ENCODE results near the gene MB. TPM values are rescaled to one million over a fixed set of nuclear protein-coding genes. Genes with fewer than 3 reads are reported as not detected.

The MB gene
- total RNA-seq, 1 donor from 2014 or later: not detected

DNA sequence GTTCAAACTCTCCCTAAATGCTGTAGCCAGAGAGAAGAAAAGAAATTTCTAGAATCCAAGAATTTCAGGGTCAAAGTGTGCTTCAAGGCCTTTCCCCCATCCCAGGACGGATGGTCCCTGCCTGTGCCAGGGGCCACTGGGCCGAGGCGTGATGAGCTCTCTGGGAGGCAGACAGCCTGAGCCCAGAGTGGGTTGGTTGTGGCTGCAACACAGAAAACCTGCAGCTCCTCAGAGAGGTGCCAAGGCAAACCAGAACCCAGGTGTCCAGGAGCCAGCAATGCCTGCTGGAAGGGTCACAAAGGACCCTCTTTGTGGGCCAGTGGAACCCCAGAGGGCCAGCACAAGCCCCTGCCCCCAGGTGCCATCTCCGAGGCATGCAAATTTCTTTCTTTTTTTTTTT is 28.5 kb upstream of the MB start:
- H3F3A ChIP-seq (ENCODE audit: low read depth): peaks cover 8% of the 10 kb centered on the region
- no peaks in the 10 kb centered on the region for H3K27me3 ChIP-seq
- no peaks in the 10 kb centered on the region for H4K20me1 ChIP-seq (ENCODE audit: low read depth)
- no peak overlapping the region for H3K27ac ChIP-seq
- peaks cover 20% of the 10 kb centered on the region for H3K4me1 ChIP-seq
- H3K9ac ChIP-seq: no peak overlapping the region
- Mint-ChIP-seq H3K9me3 (no peaks in the 10 kb centered on the region), H3K27me3 (ENCODE audit: insufficient read depth, low read depth) (no peaks in the 10 kb centered on the region), H3K4me3 (no peak overlapping the region), H3K4me1 (peaks cover 14% of the 10 kb centered on the region), H3K27ac (no peak overlapping the region), H3K36me3 (no peaks in the 10 kb centered on the region)
- H3K9me3 ChIP-seq (ENCODE audit: low read depth): no peaks in the 10 kb centered on the region
- no peak overlapping the region for H3K4me2 ChIP-seq
- H3K4me3 ChIP-seq: no peak overlapping the region
- DNase-seq (ENCODE audit: low spot score): no peak
- H3K36me3 ChIP-seq: no peaks in the 10 kb centered on the region
- TF ChIP-seq EZH2 (IDR thresholded peaks at IDR 0.05) (no peak), EZH2phosphoT487 (IDR thresholded peaks at IDR 0.05) (no peak)
- TF ChIP-seq, protein P1, sequence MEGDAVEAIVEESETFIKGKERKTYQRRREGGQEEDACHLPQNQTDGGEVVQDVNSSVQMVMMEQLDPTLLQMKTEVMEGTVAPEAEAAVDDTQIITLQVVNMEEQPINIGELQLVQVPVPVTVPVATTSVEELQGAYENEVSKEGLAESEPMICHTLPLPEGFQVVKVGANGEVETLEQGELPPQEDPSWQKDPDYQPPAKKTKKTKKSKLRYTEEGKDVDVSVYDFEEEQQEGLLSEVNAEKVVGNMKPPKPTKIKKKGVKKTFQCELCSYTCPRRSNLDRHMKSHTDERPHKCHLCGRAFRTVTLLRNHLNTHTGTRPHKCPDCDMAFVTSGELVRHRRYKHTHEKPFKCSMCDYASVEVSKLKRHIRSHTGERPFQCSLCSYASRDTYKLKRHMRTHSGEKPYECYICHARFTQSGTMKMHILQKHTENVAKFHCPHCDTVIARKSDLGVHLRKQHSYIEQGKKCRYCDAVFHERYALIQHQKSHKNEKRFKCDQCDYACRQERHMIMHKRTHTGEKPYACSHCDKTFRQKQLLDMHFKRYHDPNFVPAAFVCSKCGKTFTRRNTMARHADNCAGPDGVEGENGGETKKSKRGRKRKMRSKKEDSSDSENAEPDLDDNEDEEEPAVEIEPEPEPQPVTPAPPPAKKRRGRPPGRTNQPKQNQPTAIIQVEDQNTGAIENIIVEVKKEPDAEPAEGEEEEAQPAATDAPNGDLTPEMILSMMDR (IDR thresholded peaks at IDR 0.05): no peak
- H2AFZ ChIP-seq (replicated peaks): no peak overlapping the region
- H3K79me2 ChIP-seq (ENCODE audit: low read depth): no peaks in the 10 kb centered on the region

DNA sequence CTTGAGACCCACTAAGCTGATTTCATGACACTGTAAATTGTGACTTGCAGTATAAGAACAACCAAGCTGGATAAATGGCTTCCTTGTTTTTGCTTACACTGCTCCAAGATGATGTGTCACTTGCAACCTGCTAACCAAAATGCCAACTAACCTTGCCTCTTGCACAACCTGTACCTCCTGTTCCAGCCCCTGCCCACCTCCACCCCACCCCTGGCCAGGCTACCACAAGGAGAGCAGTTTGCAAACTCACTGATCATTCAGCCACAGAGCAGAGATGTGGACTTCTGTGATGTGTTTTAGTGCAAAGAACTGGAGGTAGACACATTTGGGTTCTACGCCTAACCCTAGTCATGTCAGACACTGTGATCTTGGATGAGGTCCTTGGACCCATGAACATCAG is 26.9 kb upstream of the MB start:
- Histone ChIP-seq H3K4me3 (no peak overlapping the region), H3K79me2 (ENCODE audit: low read depth) (no peaks in the 10 kb centered on the region), H3K27me3 (no peaks in the 10 kb centered on the region), H3K36me3 (no peaks in the 10 kb centered on the region), H3K4me2 (no peak overlapping the region), H3F3A (ENCODE audit: low read depth) (peaks cover 8% of the 10 kb centered on the region), H3K4me1 (peaks cover 20% of the 10 kb centered on the region), H3K27ac (no peak overlapping the region), H3K9ac (no peak overlapping the region), H3K9me3 (ENCODE audit: low read depth) (no peaks in the 10 kb centered on the region), H4K20me1 (ENCODE audit: low read depth) (no peaks in the 10 kb centered on the region), H2AFZ (replicated peaks) (no peak overlapping the region)
- Mint-ChIP-seq H3K4me3 (no peak overlapping the region), H3K4me1 (peaks cover 10% of the 10 kb centered on the region), H3K27ac (no peak overlapping the region), H3K9me3 (no peaks in the 10 kb centered on the region), H3K27me3 (ENCODE audit: insufficient read depth, low read depth) (peaks cover 3% of the 10 kb centered on the region), H3K36me3 (no peaks in the 10 kb centered on the region)
- no peak for TF ChIP-seq EZH2phosphoT487 (IDR thresholded peaks at IDR 0.05)
- TF ChIP-seq, protein P1 (IDR thresholded peaks at IDR 0.05): no peak
- TF ChIP-seq EZH2 (IDR thresholded peaks at IDR 0.05): no peak
- DNase-seq (ENCODE audit: low spot score): no peak

DNA sequence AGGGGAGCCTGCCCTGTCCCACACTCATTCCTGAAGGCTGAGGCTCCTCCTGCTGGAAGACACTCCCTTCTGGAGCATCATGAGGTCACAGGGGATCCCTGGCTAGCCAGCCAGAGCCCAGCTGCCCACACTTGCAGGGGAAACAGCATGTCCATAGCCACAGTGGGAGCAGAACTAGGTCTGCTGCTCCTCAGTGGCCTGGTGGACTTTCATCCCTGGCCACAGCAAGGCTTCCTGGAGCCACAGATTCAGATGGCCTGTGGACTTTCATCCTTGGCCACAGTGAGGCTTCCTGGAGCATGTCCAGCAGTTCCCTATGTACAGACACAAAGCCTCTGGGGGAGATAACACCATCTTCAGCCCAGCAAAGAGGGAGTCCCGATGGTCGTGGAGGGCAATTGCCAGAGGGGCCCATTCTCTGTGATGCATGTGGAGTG is 25.2 kb upstream of the MB start:
- no peak overlapping the region for H3K27ac ChIP-seq
- no peak for DNase-seq (ENCODE audit: low spot score)

More for the DNA sequence above, 25.2 kb upstream of the MB start:
- TF ChIP-seq EZH2phosphoT487 (IDR thresholded peaks at IDR 0.05): no peak
- no peak for TF ChIP-seq EZH2 (IDR thresholded peaks at IDR 0.05)
- TF ChIP-seq, protein P1 (IDR thresholded peaks at IDR 0.05): no peak
- H3K27ac Mint-ChIP-seq: no peak overlapping the region
- H2AFZ ChIP-seq (replicated peaks): no peak overlapping the region
- peaks cover 19% of the 10 kb centered on the region for H3K4me1 ChIP-seq
- H3F3A ChIP-seq (ENCODE audit: low read depth): no peaks in the 10 kb centered on the region
- no peak overlapping the region for H3K9ac ChIP-seq
- no peaks in the 10 kb centered on the region for H3K36me3 Mint-ChIP-seq
- H3K27me3 ChIP-seq: no peaks in the 10 kb centered on the region
- H3K9me3 ChIP-seq (ENCODE audit: low read depth): no peaks in the 10 kb centered on the region
- peaks cover 18% of the 10 kb centered on the region for H3K4me1 Mint-ChIP-seq
- no peaks in the 10 kb centered on the region for H3K36me3 ChIP-seq
- peaks cover 11% of the 10 kb centered on the region for H3K27me3 Mint-ChIP-seq (ENCODE audit: insufficient read depth, low read depth)
- no peaks in the 10 kb centered on the region for H3K79me2 ChIP-seq (ENCODE audit: low read depth)
- H4K20me1 ChIP-seq (ENCODE audit: low read depth): no peaks in the 10 kb centered on the region
- H3K4me3 ChIP-seq: no peak overlapping the region
- H3K9me3 Mint-ChIP-seq: no peaks in the 10 kb centered on the region
- no peak overlapping the region for H3K4me3 Mint-ChIP-seq
- H3K4me2 ChIP-seq: no peak overlapping the region
